B cell (primary cell): ENCODE data around the gene RPS25. TPM values are rescaled to one million over a fixed set of nuclear protein-coding genes. Genes with fewer than 3 reads are reported as not detected.

Experiments used
- ATAC-seq: fragments of 200-7000 bp; cut with Tn5 transposase; one replicate; pipeline ENCODE4 v1.10.0; 2021; ENCODE audit warnings: low read depth, mild to moderate bottlenecking, moderate number of reproducible peaks, moderate library complexity
- CTCF ChIA-PET: fragments of 350-600 bp; sonication (Branson Sonifier 250); formaldehyde crosslinking; loops from one replicate; lab custom pipeline; 2021; ENCODE audit warnings: antibody characterized with exemption, inconsistent platforms; lab: Charles Lee
- POLR2A ChIA-PET: fragments of 350-600 bp; sonication (Branson Sonifier 250); formaldehyde crosslinking; loops from one replicate; lab custom pipeline; 2021; ENCODE audit warnings: antibody characterized with exemption; lab: Charles Lee
- DNase-seq: peaks from one replicate; pipeline ENCODE4 v3.0.0; 2013
- H2AFZ ChIP-seq: 2 replicates; pipeline ENCODE4 v1.6.1; 2012; ENCODE audit warnings: mild to moderate bottlenecking, low read depth, low read length; ENCODE audit not compliant: insufficient read depth, poor library complexity, severe bottlenecking
- H3K27ac ChIP-seq, 2 donors: 1 replicate in 1 of 2; 2 replicates in 1 of 2; pipeline ENCODE4 v1.5.1; 2012 to 2013; ENCODE audit warnings: low read length in 2 of 2, mild to moderate bottlenecking in 2 of 2, moderate library complexity in 1 of 2
- H3K27me3 ChIP-seq, 4 experiments: fragments of 200-600 bp in 1 of 4; sonication (generic) in 1 of 4; replicated peaks in 1 of 4; 1 replicate in 2 of 4; 2 replicates in 2 of 4; pipeline versions ENCODE4 v1.6.1 to v1.7.0; 2013 to 2016; ENCODE audit warnings: low read length in 3 of 4, mild to moderate bottlenecking in 2 of 4, mixed read lengths in 1 of 4, moderate library complexity in 1 of 4; ENCODE audit not compliant: insufficient read depth in 4 of 4, control insufficient read depth in 3 of 4; ENCODE audit errors: control extremely low read depth in 1 of 4
- H3K36me3 ChIP-seq, 2 experiments: replicated peaks in 1 of 2; 1 replicate in 1 of 2; 2 replicates in 1 of 2; pipeline versions ENCODE4 v1.6.1 to v1.7.1; 2013; ENCODE audit warnings: low read length in 1 of 2; ENCODE audit not compliant: insufficient read depth in 2 of 2, control insufficient read depth in 1 of 2; ENCODE audit errors: control extremely low read depth in 1 of 2, extremely low read depth in 1 of 2
- H3K4me1 ChIP-seq, 2 donors: fragments of 200-600 bp in 1 of 2; sonication (generic) in 1 of 2; 1 replicate in 1 of 2; 2 replicates in 1 of 2; pipeline versions ENCODE4 v1.5.1 to v1.6.1; 2013 to 2017; ENCODE audit warnings: low read length in 2 of 2; ENCODE audit not compliant: control insufficient read depth in 2 of 2, insufficient read depth in 2 of 2
- H3K4me2 ChIP-seq: replicated peaks from 2 replicates; pipeline ENCODE3; 2012; ENCODE audit warnings: mild to moderate bottlenecking, low read depth, low read length; ENCODE audit not compliant: poor library complexity, severe bottlenecking
- H3K4me3 ChIP-seq, 5 experiments: fragments of 200-600 bp in 1 of 5; sonication (generic) in 1 of 5; 1 replicate in 3 of 5; 2 replicates in 2 of 5; pipeline versions ENCODE4 v1.5.1 to v1.7.0; 2011 to 2016; ENCODE audit warnings: low read length in 4 of 5, mild to moderate bottlenecking in 4 of 5, low read depth in 2 of 5, control low read depth in 1 of 5, moderate library complexity in 1 of 5; ENCODE audit not compliant: insufficient read depth in 1 of 5; ENCODE audit errors: control extremely low read depth in 1 of 5, extremely low read depth in 1 of 5
- H3K79me2 ChIP-seq: fragments of 200-600 bp; sonication (generic); one replicate; pipeline ENCODE4 v1.6.0; 2016; ENCODE audit warnings: low read length; ENCODE audit not compliant: control insufficient read depth, insufficient read depth
- H3K9ac ChIP-seq: fragments of 200-600 bp; sonication (generic); 2 replicates; pipeline ENCODE4 v1.6.1; 2017; ENCODE audit warnings: mild to moderate bottlenecking, low read length, moderate library complexity
- H3K9me3 ChIP-seq, 3 donors: one replicate each; pipeline versions ENCODE4 v1.6.1 to v1.7.1; 2013; ENCODE audit warnings: low read length in 2 of 3; ENCODE audit not compliant: control insufficient read depth in 2 of 3, insufficient read depth in 1 of 3; ENCODE audit errors: control extremely low read depth in 1 of 3
- H4K20me1 ChIP-seq: 2 replicates; pipeline ENCODE4 v1.6.0; 2012; ENCODE audit warnings: mild to moderate bottlenecking, low read length; ENCODE audit not compliant: insufficient read depth, control insufficient read depth, poor library complexity, severe bottlenecking
- H3K27ac Mint-ChIP-seq: one replicate; pipeline ENCODE4 v1.8.0; 2021; ENCODE audit warnings: mixed read lengths
- H3K27me3 Mint-ChIP-seq: one replicate; pipeline ENCODE4 v1.8.0; 2021; ENCODE audit warnings: mixed read lengths
- H3K4me1 Mint-ChIP-seq: one replicate; pipeline ENCODE4 v1.8.0; 2021; ENCODE audit warnings: mixed read lengths
- H3K4me3 Mint-ChIP-seq: one replicate; pipeline ENCODE4 v1.8.0; 2021; ENCODE audit warnings: mixed read lengths
- H3K9me3 Mint-ChIP-seq: one replicate; pipeline ENCODE4 v1.8.0; 2022; ENCODE audit warnings: mixed read lengths; ENCODE audit not compliant: insufficient read depth
- CTCF ChIP-seq: fragments of 200-600 bp; IDR thresholded peaks from one replicate; pipeline ENCODE4 v1.8.0; 2022; ENCODE audit warnings: antibody characterized with exemption, mild to moderate bottlenecking
- EZH2 ChIP-seq: IDR thresholded peaks from 2 replicates; pipeline ENCODE4 v1.6.1; 2012; ENCODE audit warnings: borderline replicate concordance, low read depth, mild to moderate bottlenecking, moderate library complexity, low read length; ENCODE audit not compliant: insufficient read depth, poor library complexity, severe bottlenecking
- WGBS: methylation state at CpG from one replicate; pipeline ENCODE4 v1.1.5; 2013; ENCODE audit warnings: missing lambda C conversion rate; ENCODE audit not compliant: insufficient coverage; 5-methylcytosine and 5-hydroxymethylcytosine counted together
- intact Hi-C: fragments of 100-400 bp; cut with micrococcal nuclease; formaldehyde crosslinking; loops from one replicate; pipeline ENCODE4 v1.10.0; 2022
- polyA plus RNA-seq: library from polyadenylated mRNA; depleted of rRNA; stranded (reverse); fragments of >200 nt; gene quantifications from 2 replicates; pipeline ENCODE4 v1.2.3, GENCODE V29; 2012
- total RNA-seq, 2 donors: library from RNA; stranded (reverse); fragments of 120-200 nt in 1 of 2; gene quantifications; 1 replicate in 1 of 2; 2 replicates in 1 of 2; pipeline versions ENCODE4 v1.2.3 to v1.2.4, GENCODE V29; 2013 to 2022

RPS25 gene
- total and polyA plus RNA-seq, 2 donors (not counting 1 experiment from before 2014, with no cell fraction given), result 1,823 to 2,003 TPM

- intact Hi-C loops, result loop anchor here (1.0 kb wide), 6 partner anchors 11 to 92 kb away; partner anchors contain the start of genes CENATAC, HINFP, HYOU1 and RPS25
- Histone ChIP-seq H3K4me3 (peak overlapping the region in 2 of 5 experiments; percentile 86 to 89), H3K27me3 (no peaks in the 10 kb centered on the region), H3K4me1 (peaks cover 4 to 10% of the 10 kb centered on the region in 2 donors), H3K9ac (no peak overlapping the region), H2AFZ (peak overlapping the region; percentile 98), H3K27ac (peak overlapping the region in 1 of 2 donors; percentile 74), H3K36me3 (peaks cover 0 to 16% of the 10 kb centered on the region in 2 experiments), H3K9me3 (no peaks in the 10 kb centered on the region), H4K20me1 (no peaks in the 10 kb centered on the region), H3K79me2 (peaks cover 16% of the 10 kb centered on the region), H3K4me2 (peak overlapping the region; percentile 92)
- no peaks in the 10 kb centered on the region for H3K27me3 Mint-ChIP-seq
- TF ChIP-seq CTCF, result no peak
- no peak for TF ChIP-seq EZH2
- peak overlapping the region; percentile 92 for H3K4me3 Mint-ChIP-seq
- ChIA-PET POLR2A (interaction anchor here (1.4 to 1.5 kb wide), 2 partner anchors 10 to 12 kb away, joined by 3 to 5 read pairs; partner anchors contain the start of genes RPS25 and TRAPPC4), CTCF (interaction anchor here (1.1 to 3.2 kb wide), 4 partner anchors 10 to 56 kb away, joined by 3 to 14 read pairs (median 4); partner anchors contain the start of genes RPS25 and TRAPPC4)
- 56% methylated on average over 6 of the region's 10 CpGs for WGBS
- H3K4me1 Mint-ChIP-seq, result peaks cover 20% of the 10 kb centered on the region
- DNase-seq (no peak), ATAC-seq (no peak)
- peak overlapping the region; percentile 32 for H3K27ac Mint-ChIP-seq
- no peaks in the 10 kb centered on the region for H3K9me3 Mint-ChIP-seq
These were observed 11.3 kb upstream of the RPS25 start for GRCh38 chr11:119029340-119030028.

- CTCF ChIA-PET, result interaction anchor here (1.4 to 3.2 kb wide), 2 partner anchors 10 to 13 kb away, joined by 5 to 14 read pairs; partner anchors contain the start of genes RPS25 and TRAPPC4
- H3K4me3 Mint-ChIP-seq, result peak overlapping the region; percentile 92
- ATAC-seq, result no peak
These were observed 10.9 kb upstream of the RPS25 start for GRCh38 chr11:119029069-119029339.

More at GRCh38 chr11:119029069-119029339, 10.9 kb upstream of the RPS25 start:
- intact Hi-C loops, result no loop called here
- Histone ChIP-seq H4K20me1 (no peaks in the 10 kb centered on the region), H3K27me3 (no peaks in the 10 kb centered on the region), H2AFZ (no peak overlapping the region), H3K79me2 (peaks cover 16% of the 10 kb centered on the region), H3K4me1 (peaks cover 4 to 10% of the 10 kb centered on the region in 2 donors), H3K4me3 (no peak overlapping the region), H3K4me2 (no peak overlapping the region), H3K36me3 (peaks cover 2 to 20% of the 10 kb centered on the region in 2 experiments), H3K9me3 (no peaks in the 10 kb centered on the region), H3K9ac (no peak overlapping the region), H3K27ac (no peak overlapping the region)
- DNase-seq, result no peak
- Mint-ChIP-seq H3K9me3 (no peaks in the 10 kb centered on the region), H3K27me3 (no peaks in the 10 kb centered on the region), H3K27ac (peak overlapping the region; percentile 32), H3K4me1 (peaks cover 20% of the 10 kb centered on the region)
- TF ChIP-seq EZH2 (no peak), CTCF (no peak)
- POLR2A ChIA-PET, result no interaction called here
- 100% methylated on average over 1 of the region's 1 CpG for WGBS
